HG03558 (cell line): ENCODE results near the gene SETBP1.

Source experiments
- ATAC-seq: cut with Tn5 transposase; IDR thresholded peaks from one replicate; pipeline ENCODE4 v1.9.1; 2021; ENCODE audit warnings: moderate number of reproducible peaks; ENCODE audit not compliant: unreplicated experiment; ENCODE audit errors: extremely low read depth

SETBP1 gene

GRCh38 chr18:44887227-44887631 lies 206.5 kb downstream of the SETBP1 start:
- ATAC-seq = peak; percentile 94

GRCh38 chr18:44889111-44889510 lies 208.4 kb downstream of the SETBP1 start:
- ATAC-seq = no peak

GRCh38 chr18:44893045-44893706 lies 212.5 kb downstream of the SETBP1 start:
- no peak for ATAC-seq

GRCh38 chr18:44893966-44894365 lies 213.3 kb downstream of the SETBP1 start:
- no peak for ATAC-seq

GRCh38 chr18:44895176-44895798 lies 214.6 kb downstream of the SETBP1 start:
- ATAC-seq = no peak

- ATAC-seq = no peak
Observed at GRCh38 chr18:44896846-44897245, 216.2 kb downstream of the SETBP1 start.

GRCh38 chr18:44897411-44897810 lies 216.7 kb downstream of the SETBP1 start:
- no peak for ATAC-seq

GRCh38 chr18:44897816-44898215 lies 217.1 kb downstream of the SETBP1 start:
- no peak for ATAC-seq

GRCh38 chr18:44898498-44898897 lies 217.8 kb downstream of the SETBP1 start:
- no peak for ATAC-seq

- ATAC-seq = no peak
Observed at GRCh38 chr18:44899832-44900231, 219.1 kb downstream of the SETBP1 start.

GRCh38 chr18:44900627-44901026 lies 219.9 kb downstream of the SETBP1 start:
- no peak for ATAC-seq

- ATAC-seq = no peak
Observed at GRCh38 chr18:44901283-44901682, 220.6 kb downstream of the SETBP1 start.

- ATAC-seq = no peak
Observed at GRCh38 chr18:44903327-44903726, 222.6 kb downstream of the SETBP1 start.

GRCh38 chr18:44904768-44905167 lies 224.1 kb downstream of the SETBP1 start:
- ATAC-seq = no peak

- peak; percentile 78 for ATAC-seq
Observed at GRCh38 chr18:44909191-44909719, 228.6 kb downstream of the SETBP1 start.

GRCh38 chr18:44911260-44911659 lies 230.6 kb downstream of the SETBP1 start:
- no peak for ATAC-seq

- ATAC-seq = no peak
Observed at GRCh38 chr18:44911773-44912172, 231.1 kb downstream of the SETBP1 start.

GRCh38 chr18:44912740-44913478 lies 232.2 kb downstream of the SETBP1 start:
- ATAC-seq = no peak

GRCh38 chr18:44914028-44914427 lies 233.3 kb downstream of the SETBP1 start:
- no peak for ATAC-seq

- no peak for ATAC-seq
Observed at GRCh38 chr18:44915213-44915612, 234.5 kb downstream of the SETBP1 start.

- ATAC-seq = no peak
Observed at GRCh38 chr18:44915661-44916060, 235.0 kb downstream of the SETBP1 start.
